ENCODE measurements around the gene EN1. TPM values are rescaled to one million over a fixed set of nuclear protein-coding genes. Genes with fewer than 3 reads are reported as not detected.

The EN1 gene
- total RNA-seq, 1 donor from 2014 or later, result not detected

- Histone ChIP-seq H3K4me3 (ENCODE audit: low read depth, low read length) (no peak overlapping the region), H3K36me3 (ENCODE audit: control insufficient read depth, insufficient read depth, low read length) (no peaks in the 10 kb centered on the region), H3K27me3 (ENCODE audit: control insufficient read depth, insufficient read depth, low read length) (peaks cover 74% of the 10 kb centered on the region)
- TF ChIP-seq, protein P1, sequence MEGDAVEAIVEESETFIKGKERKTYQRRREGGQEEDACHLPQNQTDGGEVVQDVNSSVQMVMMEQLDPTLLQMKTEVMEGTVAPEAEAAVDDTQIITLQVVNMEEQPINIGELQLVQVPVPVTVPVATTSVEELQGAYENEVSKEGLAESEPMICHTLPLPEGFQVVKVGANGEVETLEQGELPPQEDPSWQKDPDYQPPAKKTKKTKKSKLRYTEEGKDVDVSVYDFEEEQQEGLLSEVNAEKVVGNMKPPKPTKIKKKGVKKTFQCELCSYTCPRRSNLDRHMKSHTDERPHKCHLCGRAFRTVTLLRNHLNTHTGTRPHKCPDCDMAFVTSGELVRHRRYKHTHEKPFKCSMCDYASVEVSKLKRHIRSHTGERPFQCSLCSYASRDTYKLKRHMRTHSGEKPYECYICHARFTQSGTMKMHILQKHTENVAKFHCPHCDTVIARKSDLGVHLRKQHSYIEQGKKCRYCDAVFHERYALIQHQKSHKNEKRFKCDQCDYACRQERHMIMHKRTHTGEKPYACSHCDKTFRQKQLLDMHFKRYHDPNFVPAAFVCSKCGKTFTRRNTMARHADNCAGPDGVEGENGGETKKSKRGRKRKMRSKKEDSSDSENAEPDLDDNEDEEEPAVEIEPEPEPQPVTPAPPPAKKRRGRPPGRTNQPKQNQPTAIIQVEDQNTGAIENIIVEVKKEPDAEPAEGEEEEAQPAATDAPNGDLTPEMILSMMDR (IDR thresholded peaks at IDR 0.05; ENCODE audit: insufficient read depth, low read length, poor library complexity, severe bottlenecking), result no peak
- DNase-seq (ENCODE audit: low read depth), result no peak
Observed at GRCh38 chr2:118833716-118834439, 13.6 kb downstream of the EN1 start.

DNA sequence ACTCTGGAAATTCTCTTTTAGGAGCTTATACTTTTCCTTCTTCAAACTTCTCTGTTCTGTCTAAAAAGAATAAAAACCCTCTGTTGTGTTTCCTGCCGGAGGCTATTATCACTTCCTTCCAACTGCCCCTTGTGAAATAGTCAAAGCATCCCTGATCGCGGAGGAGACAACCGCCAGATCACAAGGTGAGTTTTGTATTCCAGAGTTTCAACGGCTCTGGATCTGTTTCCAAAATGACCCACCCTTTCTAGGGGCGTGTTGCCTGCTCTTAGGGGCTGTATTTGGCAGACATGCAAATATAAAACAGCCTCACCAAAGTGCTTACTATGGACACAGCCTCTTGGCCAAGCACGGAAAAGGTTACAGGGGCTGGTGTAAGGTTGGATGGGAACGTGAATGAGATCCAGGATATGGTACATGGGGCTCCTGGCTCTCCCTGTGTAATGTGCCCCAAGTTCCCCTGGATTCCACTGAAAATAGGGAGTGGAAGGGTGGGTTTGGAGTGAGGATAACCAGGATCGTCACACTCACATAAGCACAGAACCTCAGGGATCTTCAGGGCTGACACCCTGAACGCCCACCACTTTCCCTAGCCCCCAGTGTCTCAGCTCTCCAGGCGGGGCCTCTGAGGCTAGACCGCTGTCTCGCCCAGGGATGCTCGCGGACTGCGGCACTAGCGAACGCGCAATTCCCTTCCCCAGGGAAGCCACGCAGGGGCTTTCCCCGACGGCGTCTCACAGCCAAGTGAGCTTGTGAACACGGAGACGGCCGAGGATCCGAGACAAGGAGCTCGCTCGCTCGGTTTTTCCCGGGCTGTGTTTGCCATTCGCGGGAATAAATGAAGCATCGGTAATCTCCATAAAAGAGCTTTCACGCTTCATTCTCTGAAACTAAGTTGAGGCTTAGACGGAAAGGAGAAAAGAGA lies 14.4 kb downstream of the EN1 start:
- Histone ChIP-seq H3K36me3 (ENCODE audit: control insufficient read depth, insufficient read depth, low read length) (no peaks in the 10 kb centered on the region), H3K27me3 (ENCODE audit: control insufficient read depth, insufficient read depth, low read length) (peaks cover 67% of the 10 kb centered on the region), H3K4me3 (ENCODE audit: low read depth, low read length) (no peak overlapping the region)
- TF ChIP-seq, protein P1 (IDR thresholded peaks at IDR 0.05; ENCODE audit: insufficient read depth, low read length, poor library complexity, severe bottlenecking), result no peak
- no peak for DNase-seq (ENCODE audit: low read depth)

DNA sequence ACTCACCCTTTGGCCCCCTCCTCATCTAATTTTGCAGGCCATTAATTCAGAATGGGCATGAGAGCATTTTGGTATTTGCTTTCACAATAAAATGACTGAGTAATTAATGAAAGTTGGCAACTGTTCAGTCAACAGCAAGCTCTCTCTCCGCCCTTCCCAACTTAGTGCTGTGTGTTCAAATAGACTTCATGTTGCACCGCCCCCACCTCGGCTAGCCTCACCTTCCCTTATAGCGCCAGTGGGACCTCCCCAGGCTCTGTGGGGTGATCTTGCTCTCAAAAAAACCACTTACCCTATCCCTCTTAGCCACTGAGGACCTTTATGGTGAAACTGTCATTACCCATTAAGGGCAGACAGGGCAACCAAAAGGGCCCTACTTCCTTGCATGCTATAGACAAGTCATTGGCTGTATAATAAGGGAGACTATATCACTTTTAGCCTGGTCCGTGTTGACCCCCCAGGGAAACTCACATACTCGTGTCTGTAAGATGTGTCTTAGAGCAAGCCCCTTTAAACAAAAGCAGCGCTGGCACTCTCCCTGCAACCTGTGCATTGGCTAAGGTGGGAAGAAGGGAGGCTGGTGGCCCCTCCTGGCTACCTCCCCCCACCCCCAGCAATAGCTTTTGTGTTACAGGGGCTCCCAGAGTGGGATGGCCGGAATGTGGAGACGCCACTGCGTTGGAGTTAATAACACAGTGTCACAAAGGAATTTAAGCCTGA lies 15.2 kb downstream of the EN1 start:
- no peak overlapping the region for H3K4me3 ChIP-seq (ENCODE audit: low read depth, low read length)
- no peak for DNase-seq (ENCODE audit: low read depth)
- no peaks in the 10 kb centered on the region for H3K36me3 ChIP-seq (ENCODE audit: control insufficient read depth, insufficient read depth, low read length)
- TF ChIP-seq, protein P1 (IDR thresholded peaks at IDR 0.05; ENCODE audit: insufficient read depth, low read length, poor library complexity, severe bottlenecking), result no peak
- H3K27me3 ChIP-seq (ENCODE audit: control insufficient read depth, insufficient read depth, low read length), result peaks cover 62% of the 10 kb centered on the region

DNA sequence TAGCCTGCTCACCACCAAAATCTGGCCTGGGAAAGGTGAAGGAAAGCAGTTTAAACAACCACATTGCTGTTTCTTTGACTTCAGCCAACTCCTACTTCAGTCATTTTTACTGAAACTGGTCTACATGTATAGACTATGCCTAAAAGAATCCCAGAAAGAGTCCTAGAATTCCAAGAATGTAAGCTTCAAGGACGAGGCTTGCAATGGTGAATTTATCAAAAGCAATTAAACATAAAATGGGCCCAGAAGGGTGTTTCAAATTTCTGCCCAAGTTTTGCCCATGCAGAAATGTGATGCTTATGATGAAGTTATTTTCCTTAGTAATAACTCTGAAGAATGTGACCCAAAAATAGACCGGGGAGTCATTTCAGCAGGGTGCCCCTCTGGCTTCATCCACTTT lies 16.6 kb downstream of the EN1 start:
- no peaks in the 10 kb centered on the region for H3K36me3 ChIP-seq (ENCODE audit: control insufficient read depth, insufficient read depth, low read length)
- peaks cover 49% of the 10 kb centered on the region for H3K27me3 ChIP-seq (ENCODE audit: control insufficient read depth, insufficient read depth, low read length)

DNA sequence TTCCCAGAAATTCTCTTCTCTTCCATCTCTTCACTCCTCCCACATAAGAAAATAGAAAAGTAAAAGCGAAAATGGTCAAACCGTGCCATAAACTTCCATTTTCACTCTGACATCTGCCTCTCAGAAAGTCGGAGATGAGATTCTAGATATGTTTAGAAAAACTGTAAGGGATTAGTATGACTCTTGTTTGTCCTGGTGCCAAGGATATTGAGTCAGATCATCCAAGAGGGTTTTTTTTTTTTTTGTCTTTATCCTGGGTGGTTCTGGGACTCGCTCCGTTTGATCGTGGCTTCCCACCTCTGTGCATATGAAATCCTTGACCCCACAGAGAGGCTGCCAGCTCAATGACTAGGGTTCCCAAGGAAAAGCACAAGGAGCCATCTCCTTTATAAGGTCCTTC lies 17.3 kb downstream of the EN1 start:
- H3K27me3 ChIP-seq (ENCODE audit: control insufficient read depth, insufficient read depth, low read length), result peaks cover 41% of the 10 kb centered on the region
- TF ChIP-seq, protein P1 (IDR thresholded peaks at IDR 0.05; ENCODE audit: insufficient read depth, low read length, poor library complexity, severe bottlenecking), result no peak
- no peak for DNase-seq (ENCODE audit: low read depth)
- H3K4me3 ChIP-seq (ENCODE audit: low read depth, low read length), result no peak overlapping the region
- H3K36me3 ChIP-seq (ENCODE audit: control insufficient read depth, insufficient read depth, low read length), result no peaks in the 10 kb centered on the region

More for the DNA sequence above, 16.6 kb downstream of the EN1 start:
- no peak overlapping the region for H3K4me3 ChIP-seq (ENCODE audit: low read depth, low read length)
- DNase-seq (ENCODE audit: low read depth), result no peak
- TF ChIP-seq, protein P1 (IDR thresholded peaks at IDR 0.05; ENCODE audit: insufficient read depth, low read length, poor library complexity, severe bottlenecking), result no peak
